Coronary artery (tissue), 2 donors: ENCODE measurements around the gene PTCD1.

ENCODE experiments used
- DNase-seq: peaks from one replicate; pipeline ENCODE4 v3.0.0-alpha.2; 2017; ENCODE audit warnings: low spot score
- H3K27ac ChIP-seq, 2 donors: fragments of 200-600 bp; sonication (generic); one replicate each; pipeline ENCODE4 v1.5.1; 2016 to 2019
- H3K4me3 ChIP-seq: fragments of 200-600 bp; sonication (generic); 2 replicates; pipeline ENCODE4 v1.5.1; 2016; ENCODE audit warnings: mild to moderate bottlenecking, moderate library complexity
- TF ChIP-seq, protein P1 (sequence below): fragments of 200-600 bp; sonication (generic); IDR thresholded peaks from one replicate; pipeline ENCODE4 v1.5.1; 2019; ENCODE audit warnings: antibody characterized with exemption

Gene PTCD1

GRCh38 chr7:99368750-99369389 lies 69.7 kb downstream of the PTCD1 start:
- TF ChIP-seq, protein P1, sequence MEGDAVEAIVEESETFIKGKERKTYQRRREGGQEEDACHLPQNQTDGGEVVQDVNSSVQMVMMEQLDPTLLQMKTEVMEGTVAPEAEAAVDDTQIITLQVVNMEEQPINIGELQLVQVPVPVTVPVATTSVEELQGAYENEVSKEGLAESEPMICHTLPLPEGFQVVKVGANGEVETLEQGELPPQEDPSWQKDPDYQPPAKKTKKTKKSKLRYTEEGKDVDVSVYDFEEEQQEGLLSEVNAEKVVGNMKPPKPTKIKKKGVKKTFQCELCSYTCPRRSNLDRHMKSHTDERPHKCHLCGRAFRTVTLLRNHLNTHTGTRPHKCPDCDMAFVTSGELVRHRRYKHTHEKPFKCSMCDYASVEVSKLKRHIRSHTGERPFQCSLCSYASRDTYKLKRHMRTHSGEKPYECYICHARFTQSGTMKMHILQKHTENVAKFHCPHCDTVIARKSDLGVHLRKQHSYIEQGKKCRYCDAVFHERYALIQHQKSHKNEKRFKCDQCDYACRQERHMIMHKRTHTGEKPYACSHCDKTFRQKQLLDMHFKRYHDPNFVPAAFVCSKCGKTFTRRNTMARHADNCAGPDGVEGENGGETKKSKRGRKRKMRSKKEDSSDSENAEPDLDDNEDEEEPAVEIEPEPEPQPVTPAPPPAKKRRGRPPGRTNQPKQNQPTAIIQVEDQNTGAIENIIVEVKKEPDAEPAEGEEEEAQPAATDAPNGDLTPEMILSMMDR, result no peak
- DNase-seq, result no peak
- Histone ChIP-seq H3K4me3 (no peak overlapping the region), H3K27ac (no peak overlapping the region)
